Activated T-cell treated with anti-CD3 and anti-CD28 coated beads, Interleukin-2, amount 50 U/mL, for 24 hours (primary cell): Measurements from ENCODE around the gene G6PC2.

Experiments used
- DNase-seq: peaks from one replicate; pipeline ENCODE4 v3.0.0-alpha.2; 2020
- H3K27ac Mint-ChIP-seq: 2 replicates; pipeline ENCODE4 v1.8.0; 2020; ENCODE audit warnings: mild to moderate bottlenecking, mixed read lengths
- H3K27me3 Mint-ChIP-seq: 2 replicates; pipeline ENCODE4 v1.8.0; 2020; ENCODE audit warnings: mixed read lengths
- H3K36me3 Mint-ChIP-seq: 2 replicates; pipeline ENCODE4 v1.8.0; 2020; ENCODE audit warnings: low read depth, mixed read lengths
- H3K4me1 Mint-ChIP-seq: 2 replicates; pipeline ENCODE4 v1.8.0; 2020; ENCODE audit warnings: low read depth, mixed read lengths
- H3K4me3 Mint-ChIP-seq: 2 replicates; pipeline ENCODE4 v1.8.0; 2020; ENCODE audit warnings: mild to moderate bottlenecking, moderate library complexity, mixed read lengths
- H3K9me3 Mint-ChIP-seq: 2 replicates; pipeline ENCODE4 v1.8.0; 2020; ENCODE audit warnings: mixed read lengths

Gene G6PC2

GRCh38 chr2:168949324-168949723 lies 48.2 kb downstream of the G6PC2 start:
- Mint-ChIP-seq H3K4me3 (no peak overlapping the region), H3K9me3 (peaks cover 19% of the 10 kb centered on the region), H3K4me1 (no peaks in the 10 kb centered on the region)

GRCh38 chr2:168951871-168952270 lies 50.8 kb downstream of the G6PC2 start:
- Mint-ChIP-seq H3K4me1 (no peaks in the 10 kb centered on the region), H3K4me3 (no peak overlapping the region), H3K36me3 (peaks cover 2% of the 10 kb centered on the region), H3K27ac (no peak overlapping the region), H3K9me3 (peaks cover 22% of the 10 kb centered on the region), H3K27me3 (peaks cover 3% of the 10 kb centered on the region)
- no peak for DNase-seq

More at GRCh38 chr2:168949324-168949723, 48.2 kb downstream of the G6PC2 start:
- no peak for DNase-seq
- Mint-ChIP-seq H3K36me3 (peaks cover 2% of the 10 kb centered on the region), H3K27ac (no peak overlapping the region), H3K27me3 (peaks cover 3% of the 10 kb centered on the region)

GRCh38 chr2:168952424-168952823 lies 51.3 kb downstream of the G6PC2 start:
- H3K27me3 Mint-ChIP-seq = peaks cover 3% of the 10 kb centered on the region
- H3K4me1 Mint-ChIP-seq = no peaks in the 10 kb centered on the region
- peaks cover 22% of the 10 kb centered on the region for H3K9me3 Mint-ChIP-seq
- no peak overlapping the region for H3K27ac Mint-ChIP-seq
- H3K4me3 Mint-ChIP-seq = no peak overlapping the region
- peaks cover 2% of the 10 kb centered on the region for H3K36me3 Mint-ChIP-seq
- no peak for DNase-seq

- Mint-ChIP-seq H3K36me3 (peaks cover 2% of the 10 kb centered on the region), H3K9me3 (peaks cover 22% of the 10 kb centered on the region), H3K4me3 (no peak overlapping the region), H3K4me1 (no peaks in the 10 kb centered on the region), H3K27me3 (peaks cover 3% of the 10 kb centered on the region), H3K27ac (no peak overlapping the region)
- no peak for DNase-seq
Measured at GRCh38 chr2:168954256-168954655, 53.2 kb downstream of the G6PC2 start.

- peaks cover 3% of the 10 kb centered on the region for H3K27me3 Mint-ChIP-seq
Measured at GRCh38 chr2:168955321-168955720, 54.2 kb downstream of the G6PC2 start.

GRCh38 chr2:168956392-168956791 lies 55.3 kb downstream of the G6PC2 start:
- H3K9me3 Mint-ChIP-seq = peaks cover 22% of the 10 kb centered on the region
- no peak overlapping the region for H3K4me3 Mint-ChIP-seq
- H3K27me3 Mint-ChIP-seq = peaks cover 3% of the 10 kb centered on the region
- no peak for DNase-seq
- H3K4me1 Mint-ChIP-seq = peaks cover under 1% of the 10 kb centered on the region
- peaks cover 2% of the 10 kb centered on the region for H3K36me3 Mint-ChIP-seq
- H3K27ac Mint-ChIP-seq = no peak overlapping the region

More at GRCh38 chr2:168955321-168955720, 54.2 kb downstream of the G6PC2 start:
- Mint-ChIP-seq H3K9me3 (peaks cover 22% of the 10 kb centered on the region), H3K4me3 (no peak overlapping the region), H3K4me1 (no peaks in the 10 kb centered on the region), H3K36me3 (peaks cover 2% of the 10 kb centered on the region), H3K27ac (no peak overlapping the region)
- no peak for DNase-seq
